ENCODE data around the gene ZNF862. TPM values are rescaled to one million over a fixed set of nuclear protein-coding genes. Genes with fewer than 3 reads are reported as not detected.

ZNF862 gene
- total and polyA plus RNA-seq, 2 of the 8 experiments (the other 6 are each of a cell fraction or from before 2014, with no cell fraction given), result 1.8 to 3.9 TPM

GRCh38 chr7:149801002-149801566, 37.1 kb upstream of the ZNF862 start:
- WGBS, 2 experiments (ENCODE audit: extremely low coverage in 1 of 2, insufficient coverage in 1 of 2, insufficient read length in 1 of 2, insufficient replicate concordance in 2 of 2, low coverage in 1 of 2, low lambda C conversion rate in 2 of 2, missing lambda C conversion rate in 1 of 2), result 77% methylated on average over 2 of the region's 2 CpGs; no CpG with 5 or more reads in 1 of the 2 experiments
- H3K4me3 ChIP-seq (ENCODE audit: extremely low read depth in 1 of 4, insufficient read depth in 2 of 4, low read depth in 3 of 4, low read length in 4 of 4), result no peak overlapping the region
- no peaks in the 10 kb centered on the region for H3K79me2 ChIP-seq (ENCODE audit: control insufficient read depth in 1 of 2, insufficient read depth in 2 of 2, low read length in 2 of 2)
- CTCF ChIA-PET (ENCODE audit: partially characterized antibody), result interaction anchor here (0.6 to 10.3 kb wide), 18 partner anchors 11 to 613 kb away, joined by 3 to 107 read pairs (median 6); no protein-coding TSS in a partner anchor
- H2AFZ ChIP-seq (ENCODE audit: low read length), result no peak overlapping the region
- H3K56ac ChIP-seq (replicated peaks; ENCODE audit: insufficient read length, low read depth, low read length), result peak overlapping the region; percentile 90
- FAIRE-seq (no peak), DNase-seq (ENCODE audit: low read depth in 1 of 2, low spot score in 2 of 2) (no peak)
- H2BK20ac ChIP-seq (ENCODE audit: low read length), result no peak overlapping the region
- H3K27ac ChIP-seq (ENCODE audit: low read depth, low read length), result no peak overlapping the region
- no peak overlapping the region for H2BK12ac ChIP-seq (ENCODE audit: low read depth, low read length)
- no peak overlapping the region for H3K4me2 ChIP-seq (ENCODE audit: insufficient read depth in 1 of 2, low read depth in 2 of 2, low read length in 2 of 2)
- no peak overlapping the region for H3K14ac ChIP-seq (ENCODE audit: insufficient read length)
- H3K9me3 ChIP-seq (ENCODE audit: insufficient read depth in 2 of 2, low read depth in 1 of 2, low read length in 1 of 2), result no peaks in the 10 kb centered on the region
- peaks cover 0 to 2% of the 10 kb centered on the region in 2 experiments for H4K20me1 ChIP-seq (replicated peaks in 1 of 2; ENCODE audit: control insufficient read depth in 1 of 2, insufficient read depth in 2 of 2, low read length in 2 of 2)
- H3K36me3 ChIP-seq (ENCODE audit: control insufficient read depth in 2 of 4, insufficient read depth in 4 of 4, low read length in 3 of 4), result no peaks in the 10 kb centered on the region
- no peaks in the 10 kb centered on the region for H3K79me1 ChIP-seq (ENCODE audit: low read depth, low read length)
- no peak overlapping the region for H3K18ac ChIP-seq (ENCODE audit: extremely low read depth, low read length)
- H3K4me1 ChIP-seq (replicated peaks in 1 of 4; ENCODE audit: control insufficient read depth in 3 of 4, insufficient read depth in 4 of 4, low read length in 3 of 4), result peaks cover 0 to 7% (median 5%) of the 10 kb centered on the region in 4 experiments; a peak in 6 of 7 replicates
- H2AK5ac ChIP-seq (ENCODE audit: low read depth, low read length), result no peak overlapping the region
- H2BK5ac ChIP-seq (ENCODE audit: low read depth, low read length), result no peak overlapping the region
- no peak overlapping the region for H3K4ac ChIP-seq (replicated peaks; ENCODE audit: insufficient read length, low read depth, low read length)
- no peak overlapping the region for H4K8ac ChIP-seq (ENCODE audit: extremely low read depth, insufficient read depth, low read length)
- H4K91ac ChIP-seq (replicated peaks; ENCODE audit: insufficient read length, low read length), result no peak overlapping the region
- POLR2A ChIA-PET (ENCODE audit: partially characterized antibody), result interaction anchor here (0.9 kb wide), 1 partner anchor 115 kb away, joined by 3 read pairs; no protein-coding TSS in a partner anchor
- no peak overlapping the region for H2BK15ac ChIP-seq (ENCODE audit: low read length)
- H4K5ac ChIP-seq (ENCODE audit: insufficient read length, low read depth, low read length), result no peak overlapping the region
- no peak overlapping the region for H3K9ac ChIP-seq (replicated peaks in 1 of 4; ENCODE audit: extremely low read depth in 1 of 4, low read depth in 3 of 4, low read length in 3 of 4)
- H2BK120ac ChIP-seq (replicated peaks; ENCODE audit: low read depth, low read length), result no peak overlapping the region
- no peaks in the 10 kb centered on the region for H3K27me3 ChIP-seq (replicated peaks in 1 of 4; ENCODE audit: control insufficient read depth in 3 of 4, extremely low read depth in 1 of 4, insufficient read depth in 3 of 4, low read length in 3 of 4)
- H3K23me2 ChIP-seq (ENCODE audit: low read depth, low read length), result peaks cover 9% of the 10 kb centered on the region; the same call in 1 of the 2 replicates
- no peak overlapping the region for H3K23ac ChIP-seq (ENCODE audit: insufficient read length)
- TF ChIP-seq EP300 (IDR thresholded peaks at IDR 0.05; ENCODE audit: borderline replicate concordance in 1 of 2, low read depth in 2 of 2, low read length in 2 of 2), result no peak
- TF ChIP-seq GTF2F1 (IDR thresholded peaks at IDR 0.05; ENCODE audit: borderline replicate concordance, low read depth, low read length), result no peak
- no peak for TF ChIP-seq RFX5 (IDR thresholded peaks at IDR 0.05; ENCODE audit: borderline replicate concordance, low read depth, low read length)
- no peak for TF ChIP-seq CHD2 (IDR thresholded peaks at IDR 0.05; ENCODE audit: low read length)
- no peak for TF ChIP-seq SIRT6 (IDR thresholded peaks at IDR 0.05; ENCODE audit: low read length)
- TF ChIP-seq HDAC6 (IDR thresholded peaks at IDR 0.05; ENCODE audit: low read depth, low read length), result no peak
- no peak for TF ChIP-seq SP2 (IDR thresholded peaks at IDR 0.05; ENCODE audit: low read length)
- TF ChIP-seq, protein P1, sequence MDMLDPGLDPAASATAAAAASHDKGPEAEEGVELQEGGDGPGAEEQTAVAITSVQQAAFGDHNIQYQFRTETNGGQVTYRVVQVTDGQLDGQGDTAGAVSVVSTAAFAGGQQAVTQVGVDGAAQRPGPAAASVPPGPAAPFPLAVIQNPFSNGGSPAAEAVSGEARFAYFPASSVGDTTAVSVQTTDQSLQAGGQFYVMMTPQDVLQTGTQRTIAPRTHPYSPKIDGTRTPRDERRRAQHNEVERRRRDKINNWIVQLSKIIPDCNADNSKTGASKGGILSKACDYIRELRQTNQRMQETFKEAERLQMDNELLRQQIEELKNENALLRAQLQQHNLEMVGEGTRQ (IDR thresholded peaks at IDR 0.05; ENCODE audit: low read length), result no peak
- no peak for TF ChIP-seq HDAC2 (IDR thresholded peaks at IDR 0.05; ENCODE audit: borderline replicate concordance in 1 of 2, low read depth in 2 of 2, low read length in 2 of 2)
- no peak for TF ChIP-seq MAX (IDR thresholded peaks at IDR 0.05)
